ENCODE data around the gene HSDL1.

DNA sequence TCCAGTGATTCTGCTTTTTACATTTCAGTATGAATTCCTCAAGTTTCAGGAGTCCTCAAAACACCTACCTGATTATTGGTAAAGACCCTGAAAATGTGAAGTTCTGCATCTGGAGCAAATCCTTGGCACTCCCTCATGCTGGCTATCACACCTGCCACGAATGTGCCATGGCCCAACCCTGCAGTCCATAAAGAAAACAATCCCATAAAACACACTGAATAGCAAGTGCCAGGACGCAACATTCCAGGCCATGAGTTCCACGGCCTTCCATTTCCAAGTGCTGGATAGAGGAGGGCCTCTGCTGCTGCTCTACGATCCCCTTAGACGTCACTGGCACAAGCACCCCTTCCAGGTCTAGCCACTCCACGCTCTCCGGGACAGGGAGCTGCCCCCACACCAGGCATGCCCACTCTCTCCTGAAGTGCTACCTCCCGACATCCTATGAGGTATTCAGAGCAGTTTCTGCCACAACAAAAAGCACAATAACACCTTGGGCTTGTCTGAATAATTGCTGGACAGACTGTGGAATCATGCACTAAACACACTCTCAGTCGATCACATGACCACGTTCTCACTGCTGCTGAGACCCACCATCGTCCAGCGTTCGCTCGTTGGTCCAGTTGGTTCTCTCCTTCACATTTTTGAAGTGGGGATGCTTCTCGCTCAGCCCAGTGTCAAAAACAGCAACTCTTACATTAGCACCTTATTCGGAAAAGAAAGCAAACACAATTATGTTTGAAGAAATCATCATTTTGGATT is 51.7 kb downstream of the HSDL1 start:
- TF ChIP-seq, protein P1, sequence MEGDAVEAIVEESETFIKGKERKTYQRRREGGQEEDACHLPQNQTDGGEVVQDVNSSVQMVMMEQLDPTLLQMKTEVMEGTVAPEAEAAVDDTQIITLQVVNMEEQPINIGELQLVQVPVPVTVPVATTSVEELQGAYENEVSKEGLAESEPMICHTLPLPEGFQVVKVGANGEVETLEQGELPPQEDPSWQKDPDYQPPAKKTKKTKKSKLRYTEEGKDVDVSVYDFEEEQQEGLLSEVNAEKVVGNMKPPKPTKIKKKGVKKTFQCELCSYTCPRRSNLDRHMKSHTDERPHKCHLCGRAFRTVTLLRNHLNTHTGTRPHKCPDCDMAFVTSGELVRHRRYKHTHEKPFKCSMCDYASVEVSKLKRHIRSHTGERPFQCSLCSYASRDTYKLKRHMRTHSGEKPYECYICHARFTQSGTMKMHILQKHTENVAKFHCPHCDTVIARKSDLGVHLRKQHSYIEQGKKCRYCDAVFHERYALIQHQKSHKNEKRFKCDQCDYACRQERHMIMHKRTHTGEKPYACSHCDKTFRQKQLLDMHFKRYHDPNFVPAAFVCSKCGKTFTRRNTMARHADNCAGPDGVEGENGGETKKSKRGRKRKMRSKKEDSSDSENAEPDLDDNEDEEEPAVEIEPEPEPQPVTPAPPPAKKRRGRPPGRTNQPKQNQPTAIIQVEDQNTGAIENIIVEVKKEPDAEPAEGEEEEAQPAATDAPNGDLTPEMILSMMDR (IDR thresholded peaks at IDR 0.05), result no peak
- TF ChIP-seq POLR2A (IDR thresholded peaks at IDR 0.05), result no peak
- no peak for TF ChIP-seq EP300 (IDR thresholded peaks at IDR 0.05)

Data from tibial nerve (tissue), 4 donors.